ENCODE data around the gene CTNNBL1. TPM values are rescaled to one million over a fixed set of nuclear protein-coding genes. Genes with fewer than 3 reads are reported as not detected.

CTNNBL1 gene
- total and polyA plus RNA-seq, 2 experiments from 2014 or later, result 36.3 to 68.7 TPM

DNA sequence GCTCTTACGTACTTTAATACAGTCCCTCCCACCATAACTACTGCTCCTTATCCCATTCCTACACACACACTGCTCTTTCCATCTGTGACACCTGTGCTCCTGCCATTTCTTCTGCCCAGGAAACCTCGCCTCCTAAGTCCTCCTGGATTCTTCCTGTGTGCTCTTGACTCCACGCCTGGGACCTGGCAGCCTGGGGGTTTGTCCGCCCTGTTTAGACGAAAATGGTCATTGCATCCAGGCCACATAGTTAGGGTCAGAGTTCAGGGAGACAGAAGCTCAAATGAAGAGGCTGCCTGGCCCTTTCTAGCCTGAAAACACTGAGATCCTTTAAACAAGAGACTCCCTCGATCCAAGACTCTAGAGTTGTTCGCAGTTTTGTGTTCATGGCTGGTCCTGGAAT lies 17.4 kb upstream of the CTNNBL1 start:
- Mint-ChIP-seq H3K27ac (no peak overlapping the region), H3K4me1 (no peaks in the 10 kb centered on the region), H3K4me3 (no peak overlapping the region), H3K9me3 (no peaks in the 10 kb centered on the region), H3K36me3 (ENCODE audit: low read depth) (no peaks in the 10 kb centered on the region; the same call in 2 of the 3 replicates), H3K27me3 (ENCODE audit: insufficient read depth, low read depth, poor library complexity) (peaks cover 5% of the 10 kb centered on the region)
- H3F3A ChIP-seq (replicated peaks; ENCODE audit: low read depth), result no peaks in the 10 kb centered on the region
- H3K4me1 ChIP-seq (ENCODE audit: insufficient read depth), result no peaks in the 10 kb centered on the region
- no peak overlapping the region for H3K4me2 ChIP-seq
- no peak for ATAC-seq
- DNase-seq (ENCODE audit: low spot score), result no peak
- H4K20me1 ChIP-seq (replicated peaks; ENCODE audit: insufficient read depth), result no peaks in the 10 kb centered on the region
- no peak overlapping the region for H3K4me3 ChIP-seq
- H3K36me3 ChIP-seq (ENCODE audit: insufficient read depth), result no peaks in the 10 kb centered on the region
- H3K9me2 ChIP-seq (ENCODE audit: insufficient read depth), result no peaks in the 10 kb centered on the region
- peak overlapping the region; percentile 72 for H2AFZ ChIP-seq
- H3K27me3 ChIP-seq (ENCODE audit: insufficient read depth), result no peaks in the 10 kb centered on the region
- H3K27ac ChIP-seq (ENCODE audit: low read depth), result no peak overlapping the region
- no peak for TF ChIP-seq CTCF (conservative IDR thresholded peaks at IDR 0.05; ENCODE audit: low read depth in 2 of 2)
- TF ChIP-seq POLR2AphosphoS5 (IDR thresholded peaks at IDR 0.05; ENCODE audit: low read depth), result no peak
- no peak for TF ChIP-seq ETS1 (IDR thresholded peaks at IDR 0.05)
- no peak for TF ChIP-seq STAT1 (IDR thresholded peaks at IDR 0.05; ENCODE audit: unreplicated experiment)
- no peak for TF ChIP-seq REST (IDR thresholded peaks at IDR 0.05; ENCODE audit: unreplicated experiment)
- no peak for TF ChIP-seq NANOG (IDR thresholded peaks at IDR 0.05; ENCODE audit: borderline replicate concordance)
- TF ChIP-seq ZNF331 (CRISPR knock-in tag; IDR thresholded peaks at IDR 0.05; ENCODE audit: low read depth), result no peak
- no peaks in the 10 kb centered on the region for H3K79me2 ChIP-seq (replicated peaks; ENCODE audit: insufficient read depth)

DNA sequence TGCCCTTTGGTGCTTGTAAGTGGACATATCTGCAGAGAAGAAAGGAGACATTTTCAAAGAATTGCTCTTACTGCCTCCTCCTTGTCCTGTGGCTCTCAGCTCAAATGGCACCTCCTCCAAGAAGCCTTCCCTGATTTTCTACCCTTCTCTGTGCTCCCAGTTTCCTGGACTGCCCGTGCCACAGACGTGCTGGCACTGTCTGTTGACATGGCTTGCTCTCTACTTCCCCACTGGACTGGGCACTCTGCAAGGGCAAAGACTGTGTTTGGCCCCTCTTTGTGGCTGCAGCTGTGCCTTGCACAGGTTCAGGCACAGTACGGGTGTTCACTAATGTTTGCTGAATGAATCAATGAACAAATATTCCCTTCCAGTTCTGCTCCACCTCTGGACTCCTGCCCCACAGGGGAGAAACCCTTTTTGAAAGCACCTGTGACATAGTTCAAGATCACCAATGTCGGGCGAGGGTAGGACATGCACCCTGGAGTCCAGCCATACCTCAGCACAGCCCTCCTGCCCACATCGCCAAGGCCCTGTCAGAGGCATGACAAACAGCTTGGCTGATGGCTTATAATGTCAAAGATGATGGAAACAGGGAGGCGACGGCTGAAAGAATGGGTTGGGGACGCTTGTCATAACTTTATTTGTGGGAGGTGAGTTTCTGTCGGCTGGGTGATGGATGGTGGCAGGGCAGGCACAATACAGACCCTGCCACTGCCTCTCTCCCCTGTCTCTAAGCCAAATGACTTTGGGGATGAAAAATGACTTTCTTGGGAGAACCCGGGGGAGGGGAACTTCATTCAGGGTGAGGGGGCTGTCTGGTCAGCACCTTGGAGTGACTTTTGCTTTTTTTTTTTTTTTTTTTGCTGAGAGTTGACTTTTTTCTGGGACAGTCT lies 15.6 kb upstream of the CTNNBL1 start:
- Histone ChIP-seq H3K27ac (ENCODE audit: low read depth) (no peak overlapping the region), H3K27me3 (ENCODE audit: insufficient read depth) (no peaks in the 10 kb centered on the region), H4K20me1 (replicated peaks; ENCODE audit: insufficient read depth) (no peaks in the 10 kb centered on the region), H3F3A (replicated peaks; ENCODE audit: low read depth) (no peaks in the 10 kb centered on the region), H3K36me3 (ENCODE audit: insufficient read depth) (no peaks in the 10 kb centered on the region), H3K4me2 (no peak overlapping the region), H3K4me3 (no peak overlapping the region), H3K4me1 (ENCODE audit: insufficient read depth) (no peaks in the 10 kb centered on the region), H2AFZ (no peak overlapping the region), H3K79me2 (replicated peaks; ENCODE audit: insufficient read depth) (no peaks in the 10 kb centered on the region), H3K9me2 (ENCODE audit: insufficient read depth) (no peaks in the 10 kb centered on the region)
- ATAC-seq, result no peak
- no peak overlapping the region; the same call in 1 of the 2 replicates for H3K27ac Mint-ChIP-seq
- H3K27me3 Mint-ChIP-seq (ENCODE audit: insufficient read depth, low read depth, poor library complexity), result peaks cover 8% of the 10 kb centered on the region
- H3K4me1 Mint-ChIP-seq, result peaks cover 6% of the 10 kb centered on the region; the same call in 2 of the 3 replicates
- H3K4me3 Mint-ChIP-seq, result no peak overlapping the region
- H3K36me3 Mint-ChIP-seq (ENCODE audit: low read depth), result no peaks in the 10 kb centered on the region; the same call in 2 of the 3 replicates
- H3K9me3 Mint-ChIP-seq, result no peaks in the 10 kb centered on the region
- DNase-seq (ENCODE audit: low spot score), result no peak
- TF ChIP-seq EZH2phosphoT487 (IDR thresholded peaks at IDR 0.05; ENCODE audit: unreplicated experiment) (no peak), NANOG (IDR thresholded peaks at IDR 0.05; ENCODE audit: borderline replicate concordance) (no peak), POLR2AphosphoS5 (IDR thresholded peaks at IDR 0.05; ENCODE audit: low read depth) (no peak), CREB1 (CRISPR knock-in tag; IDR thresholded peaks at IDR 0.05; ENCODE audit: low read depth) (no peak), STAT1 (IDR thresholded peaks at IDR 0.05; ENCODE audit: unreplicated experiment) (no peak), REST (IDR thresholded peaks at IDR 0.05; ENCODE audit: unreplicated experiment) (no peak)

All from GM23338 (cell line).